CD4-positive, alpha-beta T cell treated with Interleukin-10 for 1 hour (primary cell): ENCODE data around the gene DLGAP1.

Experiments used
- DNase-seq: peaks from one replicate; pipeline ENCODE4 v3.0.0-alpha.2; 2020

DLGAP1 gene

GRCh38 chr18:4236940-4237663, 218.0 kb downstream of the DLGAP1 start:
- no peak for DNase-seq

DNA sequence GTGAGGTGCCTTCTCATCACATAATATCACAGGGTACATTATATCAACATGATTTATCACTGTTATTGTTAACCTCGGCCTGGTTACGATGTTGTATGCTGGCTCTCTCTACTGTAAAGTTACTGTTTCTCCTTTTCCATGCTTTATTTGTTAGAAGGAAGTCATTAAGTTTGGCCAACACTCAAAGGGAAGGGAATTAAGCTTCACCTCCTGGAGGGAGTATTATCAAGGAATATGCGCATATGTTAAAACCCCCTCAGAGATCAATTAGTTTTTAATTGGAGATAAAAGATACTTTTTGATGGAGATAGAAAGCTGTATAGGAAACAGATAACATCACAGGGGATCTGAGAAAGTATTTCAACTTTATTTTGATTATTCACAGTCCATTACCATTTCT, 221.6 kb downstream of the DLGAP1 start:
- no peak for DNase-seq

DNA sequence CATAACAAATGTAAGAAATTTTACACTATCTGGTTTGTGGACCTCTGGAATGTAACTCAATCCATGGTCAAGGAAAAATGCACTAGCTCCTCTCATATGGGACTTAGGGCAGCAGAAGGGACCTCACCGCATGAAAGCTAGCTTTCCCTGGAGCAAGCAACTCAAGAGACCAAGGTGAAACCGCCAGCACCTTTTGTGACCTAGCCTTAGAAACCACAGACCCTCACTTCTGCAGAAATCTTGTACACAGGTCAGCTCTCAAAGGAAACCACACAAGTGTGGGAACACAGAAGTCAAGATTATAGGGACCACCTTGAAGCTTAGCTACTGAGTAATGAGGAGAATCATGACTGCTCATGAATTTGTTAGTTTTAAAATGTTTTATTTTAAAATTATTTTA, 222.5 kb downstream of the DLGAP1 start:
- no peak for DNase-seq

GRCh38 chr18:4231260-4231659, 223.8 kb downstream of the DLGAP1 start:
- no peak for DNase-seq

GRCh38 chr18:4230450-4231168, 224.5 kb downstream of the DLGAP1 start:
- no peak for DNase-seq

DNA sequence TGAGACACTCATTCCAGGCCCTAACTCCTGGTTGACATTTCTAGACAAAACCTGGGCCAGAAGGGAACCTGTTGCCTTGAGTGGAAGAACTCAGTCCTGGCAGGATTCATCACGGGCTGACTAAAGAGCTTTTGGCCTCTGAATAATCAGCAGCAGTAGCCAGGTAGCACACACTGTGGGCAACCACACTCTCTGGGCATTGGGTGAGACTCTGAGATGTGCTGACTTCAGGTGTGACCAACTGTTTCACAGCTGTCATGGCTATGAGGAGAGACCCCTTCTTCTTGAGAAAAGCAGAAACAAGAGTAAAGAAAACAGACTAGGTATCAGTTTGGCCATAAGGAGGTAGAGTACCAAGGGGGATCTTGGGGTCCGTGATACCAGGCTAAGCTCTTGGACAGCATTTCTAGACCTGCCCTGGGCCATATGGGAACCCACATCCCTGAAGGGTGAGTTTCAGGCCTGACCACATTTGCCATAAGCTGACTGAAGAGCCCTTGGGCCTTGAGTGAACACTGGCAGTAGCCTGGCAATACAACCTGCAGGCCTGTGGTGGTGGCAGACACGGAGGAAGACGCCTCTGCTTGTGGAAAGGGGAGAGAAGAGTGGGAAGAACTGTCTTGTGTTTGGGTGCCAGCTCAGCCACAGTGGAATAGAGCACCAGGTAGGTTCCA, 230.9 kb downstream of the DLGAP1 start:
- no peak for DNase-seq

- no peak for DNase-seq
Observed at GRCh38 chr18:4211111-4211837, 243.8 kb downstream of the DLGAP1 start.

DNA sequence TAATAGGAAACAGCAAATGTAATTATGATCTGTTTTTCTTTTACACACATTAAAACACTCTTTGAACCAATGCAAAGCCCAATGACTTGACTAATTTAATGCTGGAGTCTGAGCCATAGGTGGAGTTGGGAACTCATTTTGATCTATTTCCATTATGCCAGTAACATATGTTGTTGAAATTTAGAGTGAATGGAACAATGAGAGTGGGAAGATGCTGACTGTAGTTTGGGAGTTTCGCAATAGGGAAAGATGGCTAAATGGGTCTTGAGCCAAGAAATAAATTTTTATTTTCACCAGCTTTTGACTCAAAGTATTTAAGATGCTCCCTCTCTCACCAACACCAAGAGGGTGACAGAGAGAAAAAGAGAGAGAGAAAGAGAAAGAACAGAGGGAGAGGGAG, 246.7 kb downstream of the DLGAP1 start:
- no peak for DNase-seq

DNA sequence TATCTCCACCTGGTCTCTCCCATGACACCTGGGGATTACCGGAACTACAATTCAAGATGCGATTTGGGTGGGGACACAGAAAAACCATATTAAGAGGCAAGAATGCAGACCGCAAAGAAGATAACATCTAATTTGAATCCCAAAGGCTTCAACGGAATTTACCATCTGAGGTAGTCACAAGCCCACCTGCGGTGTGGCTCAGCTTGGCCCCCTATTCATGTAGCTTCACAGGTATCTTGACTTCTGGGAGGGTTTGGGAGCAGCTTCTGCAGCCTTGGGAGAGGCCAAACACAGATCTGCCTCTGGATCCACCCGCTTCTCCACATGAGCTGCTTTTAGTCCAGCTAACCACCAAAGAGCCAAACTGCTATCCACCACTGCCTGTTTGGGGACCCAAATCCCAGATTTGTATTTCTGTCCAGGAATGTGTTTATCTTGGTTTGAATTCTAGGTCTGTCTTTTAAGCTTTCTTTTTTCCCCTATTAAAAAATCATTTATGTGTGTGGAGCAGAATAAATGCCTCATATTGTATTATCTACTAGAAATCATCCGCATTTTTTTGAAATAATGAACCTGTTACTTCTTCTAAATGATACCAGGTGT, 247.6 kb downstream of the DLGAP1 start:
- DNase-seq = no peak

- DNase-seq = no peak
Observed at GRCh38 chr18:4204438-4204720, 250.7 kb downstream of the DLGAP1 start.

DNA sequence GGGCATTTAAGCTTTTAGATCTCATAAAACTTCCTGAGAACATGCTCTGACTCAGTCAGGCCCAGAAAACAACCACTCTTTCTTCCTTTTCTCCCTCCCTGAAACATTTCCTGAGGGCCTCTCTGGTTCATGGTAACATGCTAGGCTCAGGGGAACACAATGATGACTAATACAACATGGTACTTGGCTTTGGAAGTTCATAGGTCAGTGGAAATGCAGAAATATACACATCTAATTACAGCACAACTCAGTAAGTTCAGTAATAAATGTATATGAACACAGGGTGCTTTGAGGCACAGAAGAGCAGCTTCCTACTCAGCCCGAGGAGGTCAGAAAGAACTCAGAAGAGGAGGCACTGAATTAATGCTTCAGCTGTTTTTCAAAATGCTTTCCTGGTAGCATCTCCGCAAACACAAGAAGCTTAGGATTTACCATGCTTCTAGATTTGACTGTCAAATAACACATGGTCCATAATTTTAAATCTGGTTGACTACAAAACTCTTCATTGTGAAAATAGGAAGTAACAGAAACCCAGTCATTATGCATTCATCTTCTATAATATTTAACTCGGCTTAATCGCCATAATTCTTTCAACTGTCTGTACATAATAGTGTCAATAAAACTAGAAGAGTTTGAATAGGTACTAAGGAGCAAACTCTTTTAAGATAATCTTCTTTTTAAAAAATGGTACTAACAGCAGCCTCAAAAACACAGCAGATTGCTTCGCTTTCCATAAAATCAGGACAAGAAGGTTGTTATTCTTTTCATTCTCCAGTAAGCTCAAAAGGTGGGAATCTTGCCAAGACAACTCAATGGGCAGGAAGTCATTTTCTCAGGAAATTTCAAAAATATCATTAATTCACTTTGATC, 251.3 kb downstream of the DLGAP1 start:
- DNase-seq = no peak

DNA sequence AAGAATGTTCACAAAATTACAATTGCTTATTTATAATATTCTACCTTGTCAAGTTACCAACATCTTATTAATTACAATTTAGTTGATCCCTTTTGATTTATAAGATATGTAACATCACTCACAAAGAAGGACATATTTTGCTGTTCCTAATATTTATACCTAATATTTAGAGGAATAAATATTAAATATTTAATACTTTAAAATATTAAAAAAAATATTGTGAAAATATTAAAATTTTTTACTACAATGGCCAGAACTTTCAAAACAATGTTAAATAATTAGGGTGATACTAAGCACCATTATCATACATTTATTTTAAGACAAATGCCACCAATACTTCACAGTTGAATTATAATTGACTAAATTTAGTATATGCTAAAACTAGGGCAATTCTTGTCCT, 254.7 kb downstream of the DLGAP1 start:
- no peak for DNase-seq

DNA sequence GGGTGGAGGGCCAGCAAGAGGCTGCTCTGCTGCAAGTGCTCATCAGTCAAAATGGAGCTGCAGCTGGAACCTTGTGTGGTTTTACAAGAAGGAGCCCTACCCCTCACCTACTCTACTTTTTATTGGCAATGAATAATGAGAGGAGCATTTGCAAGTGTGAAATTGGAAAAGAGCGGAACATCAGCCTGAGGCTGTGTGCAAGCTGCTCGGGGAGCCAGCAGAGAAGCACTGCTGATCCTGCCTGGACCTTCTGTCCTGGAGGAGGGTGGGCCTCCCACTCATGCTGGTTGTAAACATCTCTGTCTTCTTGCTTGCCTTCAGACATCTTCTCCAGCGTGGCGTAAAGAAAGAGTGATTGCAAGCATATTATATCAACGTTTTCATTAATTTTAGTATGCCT, 256.2 kb downstream of the DLGAP1 start:
- no peak for DNase-seq

DNA sequence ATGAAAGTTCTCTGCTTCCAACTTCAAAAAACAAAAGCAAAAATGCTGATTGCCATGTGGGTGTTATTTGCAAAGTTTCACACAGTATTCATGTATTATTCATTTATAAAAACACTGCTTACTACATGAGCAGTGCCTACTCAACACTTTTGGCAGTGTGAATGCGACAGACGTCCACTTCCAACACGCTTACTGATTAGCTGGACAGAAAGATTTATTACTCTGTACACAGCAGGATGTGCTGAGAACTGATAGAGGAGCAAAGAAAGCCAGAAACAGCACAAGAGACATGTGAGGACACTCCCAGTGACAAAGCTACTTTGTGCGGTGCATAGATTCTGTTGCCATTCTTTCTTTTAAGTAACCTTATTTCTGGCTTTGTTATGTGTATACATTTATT, 258.8 kb downstream of the DLGAP1 start:
- no peak for DNase-seq

DNA sequence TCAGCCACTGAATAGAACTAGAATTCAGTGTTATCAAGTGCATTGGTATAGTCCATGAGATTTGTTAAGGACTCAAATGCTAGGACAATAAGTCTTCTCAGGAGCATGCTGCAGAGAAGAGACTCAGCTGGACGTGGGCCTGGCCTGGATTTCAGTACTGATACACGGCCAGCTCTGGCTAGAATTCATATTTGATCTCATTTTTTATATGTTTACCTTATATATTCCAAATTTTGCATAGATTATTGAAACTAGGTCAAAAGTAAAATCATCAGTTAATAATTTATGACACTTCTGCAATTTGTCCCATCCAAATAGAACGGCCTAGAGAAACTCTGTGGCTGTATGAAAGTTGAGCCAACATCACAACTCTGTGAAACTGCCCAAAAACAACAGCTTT, 262.0 kb downstream of the DLGAP1 start:
- no peak for DNase-seq

- no peak for DNase-seq
Observed at GRCh38 chr18:4181882-4182568, 273.1 kb downstream of the DLGAP1 start.

GRCh38 chr18:4181086-4181485, 274.0 kb downstream of the DLGAP1 start:
- DNase-seq = no peak

GRCh38 chr18:4172196-4173100, 282.7 kb downstream of the DLGAP1 start:
- DNase-seq = no peak

DNA sequence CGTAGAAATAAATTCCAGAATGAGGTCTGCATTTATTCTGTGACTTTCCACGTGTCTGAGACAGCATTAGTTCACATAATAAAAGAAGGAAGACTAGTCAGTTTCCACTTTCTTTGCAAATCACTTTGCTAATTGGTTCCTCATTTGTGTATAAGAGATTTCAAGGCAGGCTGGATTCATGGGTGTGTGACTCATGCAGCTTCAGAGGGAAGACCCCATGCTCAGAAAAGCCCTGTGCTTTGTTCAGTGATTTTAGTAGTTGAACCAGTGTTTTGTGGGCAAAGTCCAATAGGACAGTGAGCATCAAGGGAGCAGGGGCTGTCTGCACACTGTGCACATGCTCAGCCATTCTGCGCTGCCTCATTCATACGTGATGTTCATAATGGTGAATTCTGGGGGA, 297.8 kb downstream of the DLGAP1 start:
- no peak for DNase-seq

DNA sequence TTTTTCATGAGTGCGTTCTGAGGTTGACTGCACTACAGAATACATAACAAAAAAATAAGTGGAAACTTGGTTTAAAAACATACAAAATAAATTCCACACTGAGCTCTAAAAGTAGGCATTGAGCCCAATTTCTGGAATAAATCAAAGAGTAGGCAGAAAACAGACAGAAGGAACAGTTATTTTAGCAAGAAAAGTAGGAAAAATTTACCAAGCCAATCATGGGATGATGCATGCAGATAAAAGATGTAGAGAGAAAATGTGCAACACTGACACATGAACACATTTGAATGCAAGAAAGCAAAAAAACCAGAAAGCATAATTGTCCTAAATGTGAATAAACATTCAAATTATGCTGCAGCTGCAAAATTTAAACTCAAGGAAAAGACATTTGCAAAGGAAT, 308.3 kb downstream of the DLGAP1 start:
- DNase-seq = no peak

GRCh38 chr18:4144201-4144600, 310.9 kb downstream of the DLGAP1 start:
- no peak for DNase-seq
